HG03159 (cell line): ENCODE measurements around the gene TXNIP.
A peak's percentile ranks its signal among the peaks of the same experiment; 100 is the strongest.
"Not testable (repeated sequence)": the region's sequence is repeated elsewhere in the genome, so short reads cannot be mapped to it uniquely, and the experiment has no call there.

Source experiments
- ATAC-seq: cut with Tn5 transposase; IDR thresholded peaks from one replicate; pipeline ENCODE4 v1.9.1; 2021; ENCODE audit warnings: mild to moderate bottlenecking, moderate library complexity; ENCODE audit not compliant: unreplicated experiment

The TXNIP gene, protein sequence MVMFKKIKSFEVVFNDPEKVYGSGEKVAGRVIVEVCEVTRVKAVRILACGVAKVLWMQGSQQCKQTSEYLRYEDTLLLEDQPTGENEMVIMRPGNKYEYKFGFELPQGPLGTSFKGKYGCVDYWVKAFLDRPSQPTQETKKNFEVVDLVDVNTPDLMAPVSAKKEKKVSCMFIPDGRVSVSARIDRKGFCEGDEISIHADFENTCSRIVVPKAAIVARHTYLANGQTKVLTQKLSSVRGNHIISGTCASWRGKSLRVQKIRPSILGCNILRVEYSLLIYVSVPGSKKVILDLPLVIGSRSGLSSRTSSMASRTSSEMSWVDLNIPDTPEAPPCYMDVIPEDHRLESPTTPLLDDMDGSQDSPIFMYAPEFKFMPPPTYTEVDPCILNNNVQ

GRCh38 chr1:145996433-145997015, at the start of gene TXNIP:
TSS of gene TXNIP (minus strand) at chr1:145996579. CDS start at chr1:145996266, 313 bp downstream.
- peak; percentile 80 for ATAC-seq

DNA sequence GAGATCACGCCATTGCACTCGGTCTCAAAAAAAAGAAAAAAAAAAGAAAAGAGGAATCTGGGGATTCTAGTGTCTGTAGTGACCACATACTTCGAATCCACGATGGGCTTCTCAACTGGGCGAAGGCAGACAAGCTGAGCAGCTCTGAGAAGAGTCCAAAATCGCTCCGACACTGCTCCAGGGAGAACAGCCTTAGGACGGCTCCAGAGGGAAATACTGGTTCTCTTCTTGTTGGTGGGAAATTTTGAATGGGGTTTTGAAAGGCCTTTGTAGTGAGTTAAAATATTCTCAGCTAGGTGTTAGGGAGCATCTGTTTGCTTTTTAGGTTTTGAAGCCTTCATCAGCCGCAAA, 43.4 kb upstream of the TXNIP start:
- no peak for ATAC-seq

DNA sequence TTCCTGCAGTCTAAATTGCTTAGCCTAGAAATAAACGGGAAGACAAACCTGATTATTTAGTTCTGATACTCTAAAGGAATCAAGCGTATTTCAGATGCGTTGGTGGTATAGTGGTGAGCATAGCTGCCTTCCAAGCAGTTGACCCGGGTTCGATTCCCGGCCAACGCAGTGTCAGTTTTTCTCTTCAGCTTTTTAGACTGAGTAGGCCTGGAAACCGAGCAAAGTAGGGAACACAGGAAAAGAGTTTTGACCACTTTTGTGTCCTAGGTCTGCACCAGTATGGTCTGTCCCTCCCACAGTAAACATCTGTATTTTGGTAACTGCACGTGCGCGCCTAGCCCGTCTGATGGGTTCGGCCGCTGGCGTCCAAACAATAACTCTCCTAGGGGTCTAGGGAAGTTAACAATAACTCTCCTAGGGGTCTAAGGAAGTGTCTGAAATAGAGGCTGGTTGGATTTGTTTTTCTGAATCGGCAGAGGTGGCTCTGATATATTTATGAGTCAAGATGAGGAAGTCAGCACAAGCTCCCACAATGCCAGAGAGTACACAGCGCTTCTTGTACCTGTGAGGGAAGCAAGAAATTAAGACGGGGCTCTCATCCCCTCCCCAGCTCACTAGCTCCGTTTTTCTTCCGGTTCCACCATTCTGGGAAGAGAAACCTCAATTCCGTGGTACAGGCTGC, 40.7 kb upstream of the TXNIP start:
- ATAC-seq = no peak

DNA sequence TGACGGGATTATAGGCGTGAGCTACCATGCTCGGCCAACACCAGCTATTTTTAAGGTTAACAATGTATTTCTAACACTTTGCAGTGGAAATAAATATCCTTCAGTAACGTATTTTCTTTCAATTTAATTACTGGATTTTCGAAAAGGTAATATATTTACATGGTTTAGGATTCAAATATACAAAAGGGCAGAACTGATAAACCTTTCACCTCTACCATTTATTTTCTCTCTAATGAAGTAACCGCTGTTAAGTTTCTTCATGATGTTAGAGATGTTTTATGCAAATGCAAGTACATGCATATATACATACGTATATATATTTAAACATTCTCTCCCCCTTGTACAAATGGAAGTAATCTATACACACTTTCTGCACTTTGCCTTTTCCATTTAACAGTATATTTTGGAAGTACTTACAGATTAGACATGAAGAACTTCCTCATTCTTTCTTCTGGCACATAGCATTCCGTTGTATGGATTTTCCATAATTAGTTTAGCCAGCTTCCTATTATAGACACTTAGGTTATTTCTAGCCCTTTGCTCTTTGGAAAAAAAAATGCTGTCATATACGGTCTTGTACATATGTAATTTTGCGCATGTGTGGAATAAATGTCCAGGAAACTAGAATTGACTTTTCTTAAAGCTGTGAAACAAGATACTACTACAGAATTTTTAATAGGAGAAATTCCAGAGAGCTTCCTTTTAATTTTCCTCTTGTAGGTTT, 40.0 kb upstream of the TXNIP start:
- no peak for ATAC-seq

DNA sequence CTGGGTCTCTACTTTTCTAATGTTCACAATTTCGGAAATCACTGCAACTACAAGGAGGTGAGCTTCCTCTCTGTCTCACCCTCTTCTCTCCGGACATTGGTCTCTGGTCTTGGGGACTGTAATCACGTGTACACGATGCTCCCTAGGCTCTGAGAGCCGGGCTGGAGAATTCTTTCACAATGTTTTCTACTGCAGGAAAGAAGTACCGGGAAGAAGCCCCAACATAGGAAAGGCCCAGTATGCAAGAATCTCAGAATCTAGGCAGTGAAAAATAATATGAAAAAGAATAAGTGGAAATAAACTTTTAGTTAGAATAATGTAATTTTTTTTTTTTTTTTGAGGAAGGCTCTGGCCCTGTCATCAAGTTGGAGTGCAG, 38.7 kb upstream of the TXNIP start:
- no peak for ATAC-seq

DNA sequence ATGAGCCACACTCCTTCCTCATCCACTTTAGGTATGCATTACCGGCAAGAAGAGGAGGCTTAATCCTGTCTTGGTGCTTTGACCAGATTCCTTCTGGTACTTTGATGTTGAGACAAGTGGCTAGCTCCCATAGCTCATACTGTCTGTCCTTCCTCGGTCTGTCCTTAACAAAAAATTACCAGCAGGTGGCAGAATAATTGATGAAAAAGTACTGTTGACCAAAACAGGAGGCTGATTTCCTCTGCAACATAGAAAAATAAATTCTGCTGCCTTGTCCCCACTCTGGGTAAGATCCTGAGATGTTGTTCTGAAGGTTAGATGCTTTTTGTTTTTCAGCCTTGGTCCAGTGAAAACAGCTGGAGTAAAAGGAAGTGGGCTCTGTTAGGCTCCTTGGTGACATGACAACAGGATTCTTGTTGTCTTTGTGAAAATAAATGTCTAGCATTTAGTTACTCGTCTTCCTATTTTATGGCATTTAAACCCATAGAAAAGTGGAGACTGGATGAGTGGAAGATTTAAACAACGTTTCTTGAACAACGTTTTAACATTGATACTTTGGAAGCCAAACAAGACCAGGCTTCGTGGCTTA, 36.3 kb upstream of the TXNIP start:
- no peak for ATAC-seq

- no peak for ATAC-seq
These were observed 35.1 kb upstream of the TXNIP start for GRCh38 chr1:146031476-146031875.

DNA sequence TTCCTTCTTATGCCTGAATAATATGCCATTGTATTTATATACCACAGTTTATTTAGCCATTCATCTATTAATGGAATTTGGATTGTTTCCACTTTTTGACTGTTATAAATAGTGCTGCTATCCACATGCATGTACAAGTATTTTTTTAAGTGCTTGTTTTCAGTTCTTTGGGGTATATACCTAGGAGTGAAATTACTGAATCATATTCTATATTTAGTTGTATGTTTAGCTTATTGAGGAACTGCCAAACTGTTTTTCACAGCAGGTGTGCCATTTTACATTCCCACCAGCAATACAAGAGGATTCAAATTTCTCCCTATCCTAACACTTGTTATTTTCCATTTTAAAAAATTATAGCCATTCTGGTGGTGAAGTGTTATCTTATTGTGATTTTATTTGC, 32.7 kb upstream of the TXNIP start:
- no peak for ATAC-seq

GRCh38 chr1:146026650-146027049, 30.3 kb upstream of the TXNIP start:
- ATAC-seq = not testable (repeated sequence)

GRCh38 chr1:146025787-146026495, 29.6 kb upstream of the TXNIP start:
- not testable (repeated sequence) for ATAC-seq

DNA sequence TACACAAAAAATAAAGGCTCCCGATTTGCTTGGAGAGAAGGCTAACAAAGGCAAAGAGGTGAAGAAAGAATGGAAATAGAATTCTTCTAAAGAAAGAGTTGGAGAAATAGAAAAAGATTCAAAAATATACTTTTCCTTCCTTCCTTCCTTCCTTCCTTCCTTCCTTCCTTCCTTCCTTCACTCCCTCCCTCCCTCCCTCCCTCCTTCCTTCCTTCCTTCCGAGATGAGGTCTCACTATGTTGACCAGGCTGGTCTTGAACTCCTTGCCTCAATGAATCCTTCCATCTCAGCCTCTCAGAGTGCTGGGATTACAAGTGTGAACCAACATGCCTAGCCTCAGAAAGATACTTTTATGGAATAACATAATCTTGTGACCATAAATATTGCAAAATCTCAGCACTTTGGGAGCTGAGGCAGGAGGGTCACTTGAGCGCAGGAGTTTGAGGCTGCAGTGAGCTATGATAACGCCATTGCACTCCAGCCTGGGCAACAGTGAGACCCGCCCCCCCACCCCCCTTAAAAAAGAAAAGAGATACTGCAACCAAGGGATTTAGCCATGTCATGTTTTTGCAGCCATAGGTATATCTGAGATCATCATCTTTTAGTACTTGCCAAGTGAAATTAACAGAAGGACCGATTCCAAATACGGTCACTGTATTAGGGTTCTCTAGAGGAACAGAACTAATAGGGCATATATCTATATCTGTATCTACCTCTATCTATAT, 26.2 kb upstream of the TXNIP start:
- no peak for ATAC-seq

DNA sequence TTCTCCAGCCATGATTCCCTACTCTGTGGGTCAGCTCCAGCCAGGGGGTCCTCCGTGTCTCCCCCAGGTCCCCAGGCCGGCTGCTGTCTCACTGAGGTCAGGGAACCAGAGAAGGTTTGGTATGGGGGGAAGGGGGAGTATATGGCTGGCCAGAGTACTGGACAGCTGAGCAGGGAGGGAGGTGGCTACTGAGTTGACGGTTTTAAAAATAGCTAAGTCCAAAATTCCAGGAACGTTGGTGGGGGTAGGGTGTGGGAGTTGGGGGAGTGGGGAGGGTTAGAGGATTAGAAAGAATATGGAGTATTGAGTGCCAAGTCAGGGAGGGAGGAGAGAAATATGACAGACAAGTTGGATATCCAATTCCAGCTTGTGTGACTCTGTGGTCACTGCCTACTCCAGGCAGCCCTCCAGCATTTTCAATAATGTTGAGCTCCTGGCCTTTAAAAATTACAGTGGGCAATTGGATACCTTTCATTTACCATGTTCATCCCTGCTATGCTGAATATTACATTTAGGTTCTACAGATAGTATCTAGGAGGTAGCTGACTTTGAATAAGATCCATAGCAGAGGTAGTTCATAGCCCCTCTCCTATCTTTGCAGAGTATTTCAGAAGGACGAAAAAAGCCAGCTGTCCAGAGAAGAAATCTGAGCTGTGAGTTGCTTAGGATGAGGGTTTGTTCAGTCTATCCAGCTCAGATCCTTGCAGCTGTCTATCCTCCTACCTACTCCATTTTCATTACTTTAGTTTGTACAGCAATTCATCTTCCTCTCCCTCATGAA, 25.4 kb upstream of the TXNIP start, which contains the start of gene HJV:
TSS of gene HJV (minus strand) at position 114 of the 781 bp plus-strand sequence. CDS start 1,504 bp downstream, outside the sequence.
- no peak for ATAC-seq

GRCh38 chr1:146021050-146021445, 24.7 kb upstream of the TXNIP start:
- ATAC-seq = no peak

GRCh38 chr1:146020058-146021049, 24.0 kb upstream of the TXNIP start:
- no peak for ATAC-seq

- ATAC-seq = no peak
These were observed 23.1 kb upstream of the TXNIP start for GRCh38 chr1:146019231-146020057.

- no peak for ATAC-seq
These were observed 20.5 kb upstream of the TXNIP start for GRCh38 chr1:146016891-146017290.

DNA sequence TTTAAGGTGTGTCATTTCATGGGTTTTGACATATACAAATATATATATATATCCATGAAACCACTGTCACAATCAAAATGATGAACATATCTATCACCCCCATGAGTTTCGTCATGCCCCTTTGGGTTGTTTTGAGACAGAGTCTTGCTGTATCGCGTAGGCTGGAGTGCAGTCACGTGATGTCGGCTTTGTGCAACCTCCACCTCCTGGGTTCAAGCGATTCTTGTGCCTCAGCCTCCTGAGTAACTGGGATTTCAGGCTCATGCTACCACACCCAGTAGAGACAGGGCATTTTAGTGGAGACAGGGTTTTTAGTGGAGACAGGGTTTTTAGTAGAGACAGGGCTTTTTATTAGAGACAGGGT, 17.2 kb upstream of the TXNIP start:
- ATAC-seq = no peak
